GF-D8 (cell line): Measurements from ENCODE around the gene ADAM33.

Source experiments
- DNase-seq: peaks from one replicate; lab custom pipeline; 2025; lab: John Stamatoyannopoulos, UW

ADAM33 gene

DNA sequence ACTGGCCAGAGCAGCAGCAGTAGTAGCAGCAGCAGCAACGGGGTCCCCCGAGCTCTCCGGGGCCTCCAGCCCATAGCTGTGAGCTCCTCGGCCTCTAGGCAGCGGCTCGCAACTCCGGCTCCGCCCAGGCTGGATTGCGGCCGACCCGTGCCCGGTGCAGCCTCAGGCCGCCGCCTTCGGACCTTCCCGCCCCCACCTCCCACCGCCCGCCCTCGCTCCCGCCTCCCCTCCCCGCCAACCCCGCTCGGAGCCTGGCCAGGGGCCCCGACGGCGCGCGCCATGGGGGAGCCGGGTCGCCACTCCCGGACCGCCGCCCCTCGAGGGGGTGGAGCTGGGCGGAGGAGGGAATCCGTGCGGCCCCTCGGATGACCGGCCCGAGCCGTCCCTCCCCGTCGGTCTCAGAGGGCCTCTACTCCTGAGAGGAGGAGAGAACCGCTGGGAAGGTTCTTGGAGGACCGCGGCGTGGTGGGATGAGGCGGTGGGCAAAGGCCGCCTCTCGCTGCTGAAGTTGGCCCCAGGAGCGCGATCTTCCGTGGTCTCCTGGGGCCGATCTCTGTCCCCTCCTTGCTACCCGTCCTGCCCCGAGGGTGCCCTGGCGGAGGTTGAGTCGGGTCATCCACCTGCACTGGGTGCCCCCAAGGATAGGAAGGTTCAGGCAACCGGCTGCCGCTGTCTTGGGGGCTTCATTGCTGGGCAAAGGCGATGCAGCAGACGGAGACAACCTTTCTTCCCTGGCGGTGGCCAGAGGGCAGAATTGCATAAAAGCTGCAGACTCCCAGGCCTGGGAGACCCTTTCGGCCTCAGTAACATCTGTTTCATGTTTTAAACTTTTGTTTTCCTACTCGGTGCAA is at the start of gene ADAM33:
Gene ADAM33, minus strand, starts transcription at position 80 of the 851 bp plus-strand sequence. Its CDS starts 6 bp downstream, at position 74.
- no peak for DNase-seq

DNA sequence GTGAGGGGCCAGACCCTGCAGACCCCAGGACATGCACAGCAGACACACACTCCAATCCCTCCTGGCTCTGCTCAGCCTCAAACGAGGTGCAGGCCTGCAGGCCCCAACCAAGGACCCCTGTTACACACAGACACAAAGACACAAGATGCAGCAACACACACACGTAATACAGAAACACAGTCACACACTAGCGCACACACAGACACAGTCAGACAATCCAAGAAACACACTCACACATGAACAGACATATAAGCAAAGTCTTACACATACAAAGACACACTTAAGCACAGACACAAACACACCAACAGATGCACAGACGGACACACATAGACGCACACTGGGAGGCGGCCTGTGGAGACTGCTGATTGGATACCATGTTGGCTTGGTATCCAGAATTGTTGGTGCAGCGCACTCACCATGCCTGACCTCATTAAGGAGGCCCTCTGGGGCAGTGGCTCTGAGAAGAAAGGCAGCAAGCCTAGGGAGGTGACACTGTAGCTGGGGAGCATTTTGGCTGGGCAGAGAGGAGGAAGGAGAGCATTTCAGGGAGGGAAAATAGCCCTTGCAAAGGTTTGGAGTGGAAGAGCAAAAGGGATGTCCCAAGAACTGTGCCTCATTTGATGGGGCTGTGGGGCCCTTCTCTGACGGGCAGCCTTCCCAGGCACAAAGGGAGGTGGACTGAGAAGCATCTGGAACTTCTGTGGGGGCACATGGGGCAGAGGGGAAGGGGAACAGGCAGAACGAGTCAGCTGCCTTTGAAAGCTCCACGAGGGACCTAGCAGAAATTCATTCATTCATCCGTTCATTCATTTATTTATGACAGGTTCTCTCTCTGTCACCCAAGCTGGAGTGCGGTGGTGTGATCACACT is 49.2 kb upstream of the ADAM33 start:
- no peak for DNase-seq

DNA sequence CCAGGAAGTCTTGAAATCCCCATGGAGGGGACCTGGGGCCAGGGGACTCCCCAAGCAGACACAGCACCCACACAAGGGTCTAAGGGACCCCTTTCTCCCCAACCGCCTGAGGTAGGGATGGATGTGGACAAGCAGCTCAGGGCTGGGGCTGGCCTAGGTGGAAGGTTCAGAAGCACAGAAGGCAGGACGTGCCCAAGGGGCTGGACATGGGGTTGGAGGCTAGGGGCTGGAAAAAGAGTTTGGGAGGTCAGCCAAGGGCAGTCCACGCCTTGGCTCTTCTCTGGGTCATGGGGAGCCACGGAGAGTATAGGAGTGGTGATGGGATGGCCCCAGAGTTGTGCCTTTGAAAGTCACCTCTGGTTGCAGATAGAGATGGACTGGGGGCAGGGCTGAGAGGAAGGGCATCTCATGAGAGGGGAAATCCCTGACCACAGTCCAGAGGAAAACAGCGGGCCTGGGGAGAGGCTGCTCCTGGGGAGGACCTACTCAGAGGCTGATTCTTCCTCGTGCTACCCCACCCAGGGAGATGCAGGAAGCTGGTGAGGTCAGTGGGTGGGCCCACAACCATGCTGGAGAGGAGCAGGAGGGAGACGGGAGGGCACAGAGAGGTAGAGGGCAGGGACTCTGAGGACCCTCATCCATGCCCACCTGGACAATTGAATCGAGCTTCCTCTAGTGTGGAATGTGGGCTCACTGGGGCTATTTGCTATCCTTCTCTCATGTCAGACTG is 48.2 kb upstream of the ADAM33 start:
- DNase-seq = no peak

GRCh38 chr20:3729378-3729777 is 47.6 kb upstream of the ADAM33 start:
- no peak for DNase-seq

DNA sequence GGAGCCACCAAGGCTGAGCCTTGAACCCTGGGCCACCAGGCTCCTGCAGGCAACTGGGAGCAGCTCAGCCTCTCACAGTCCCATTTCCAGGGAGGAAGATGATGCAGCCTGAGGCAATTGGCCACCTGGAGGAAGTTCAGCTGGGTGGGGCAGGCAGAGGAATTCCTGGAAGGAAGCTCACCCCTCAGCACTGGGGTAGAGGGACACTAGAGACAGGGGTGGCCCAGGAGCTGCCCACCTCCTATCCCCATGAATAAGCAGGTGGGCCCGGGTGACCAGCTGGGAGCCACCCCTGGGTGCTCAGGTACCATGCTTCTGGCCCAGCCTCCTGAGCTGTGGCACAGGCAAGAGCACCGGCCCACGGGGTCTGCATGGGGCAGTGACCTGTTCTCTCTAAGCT is 47.1 kb upstream of the ADAM33 start:
- DNase-seq = no peak

GRCh38 chr20:3728354-3728753 is 46.5 kb upstream of the ADAM33 start:
- no peak for DNase-seq

DNA sequence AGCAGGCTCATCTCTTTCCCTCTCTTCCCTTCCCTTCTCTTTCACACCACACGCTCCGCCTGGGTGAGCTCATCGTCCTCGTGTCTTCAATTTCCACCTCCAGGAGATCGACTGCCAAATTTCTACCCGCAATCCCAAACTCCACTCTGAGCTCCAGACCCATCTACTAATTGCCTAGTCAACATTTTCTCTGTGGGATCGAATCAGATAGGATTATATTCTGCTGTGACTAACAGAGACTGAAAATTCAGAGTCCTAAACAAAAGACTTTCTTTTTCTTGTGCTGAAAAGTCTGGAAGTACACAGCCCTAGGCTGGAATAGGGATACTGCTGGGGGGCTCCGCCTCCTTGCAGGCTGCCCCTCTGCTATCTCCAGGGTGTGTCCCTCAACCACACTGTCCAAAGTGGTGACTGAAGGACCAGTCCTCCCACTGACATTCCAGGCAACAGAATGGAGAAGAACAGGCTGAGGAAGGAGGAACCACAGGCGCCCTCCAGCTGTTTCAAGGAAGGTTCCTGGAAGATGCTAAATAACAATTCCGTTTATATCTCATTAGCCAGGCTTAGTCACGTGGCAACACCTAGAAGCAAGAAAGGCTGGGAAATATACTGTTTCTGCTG is 45.7 kb upstream of the ADAM33 start:
- DNase-seq = no peak

DNA sequence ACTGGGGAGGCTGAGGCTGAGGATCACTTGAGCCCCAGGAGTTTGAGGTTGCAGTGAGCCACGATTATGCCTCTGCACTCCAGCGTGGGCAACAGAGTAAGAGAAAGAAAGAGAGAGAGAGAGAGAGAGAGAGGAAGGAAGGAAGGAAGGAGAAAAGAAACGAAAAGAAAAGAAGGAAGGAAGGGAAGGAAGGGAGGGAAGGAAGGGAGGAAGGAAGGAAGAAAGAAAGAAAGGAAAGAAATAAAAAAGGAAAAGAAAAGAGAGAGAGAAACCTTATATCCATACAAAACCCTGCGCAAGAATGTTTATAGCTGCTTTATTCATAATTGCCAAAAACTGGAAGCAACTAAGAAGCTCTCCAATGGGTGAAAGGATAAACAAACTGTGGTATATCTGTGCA is 42.5 kb upstream of the ADAM33 start:
- DNase-seq = no peak

DNA sequence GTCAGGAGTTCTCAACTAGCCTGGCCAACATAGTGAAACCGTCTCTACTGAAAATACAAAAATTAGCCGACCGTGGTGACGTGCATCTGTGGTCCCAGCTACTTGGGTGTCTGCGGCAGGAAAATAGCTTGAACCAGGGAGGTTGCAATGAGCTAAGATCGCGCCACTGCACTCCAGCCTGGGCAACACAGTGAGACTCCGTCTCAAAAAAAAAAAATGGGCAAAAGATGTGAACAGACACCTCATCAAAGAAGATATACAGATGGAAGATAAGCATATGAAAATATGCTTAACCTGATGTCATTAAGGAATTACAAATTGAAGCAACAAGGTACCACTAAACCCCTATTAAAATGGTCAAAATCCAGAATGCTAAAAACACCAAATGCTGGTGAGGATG is 41.5 kb upstream of the ADAM33 start:
- no peak for DNase-seq

GRCh38 chr20:3721912-3722311 is 40.1 kb upstream of the ADAM33 start:
- DNase-seq = no peak

DNA sequence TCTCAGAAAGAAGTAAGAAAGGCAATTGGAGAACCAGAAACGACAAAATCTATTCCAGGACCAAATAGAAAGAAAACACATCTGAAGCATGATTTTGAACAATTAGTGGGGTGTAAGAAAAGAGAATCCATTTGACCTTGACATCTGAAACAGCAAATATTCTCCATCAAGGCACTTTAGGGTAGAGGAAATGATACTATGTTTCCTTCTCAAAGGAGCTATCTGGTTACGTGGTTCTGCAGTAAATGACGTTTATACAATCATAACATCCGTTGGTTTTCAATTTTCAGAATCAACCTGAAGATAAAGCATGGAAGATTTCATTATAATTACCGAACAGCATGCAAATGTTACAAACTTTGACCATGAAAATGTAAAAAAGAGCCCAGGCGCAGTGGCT is 38.8 kb upstream of the ADAM33 start:
- no peak for DNase-seq

DNA sequence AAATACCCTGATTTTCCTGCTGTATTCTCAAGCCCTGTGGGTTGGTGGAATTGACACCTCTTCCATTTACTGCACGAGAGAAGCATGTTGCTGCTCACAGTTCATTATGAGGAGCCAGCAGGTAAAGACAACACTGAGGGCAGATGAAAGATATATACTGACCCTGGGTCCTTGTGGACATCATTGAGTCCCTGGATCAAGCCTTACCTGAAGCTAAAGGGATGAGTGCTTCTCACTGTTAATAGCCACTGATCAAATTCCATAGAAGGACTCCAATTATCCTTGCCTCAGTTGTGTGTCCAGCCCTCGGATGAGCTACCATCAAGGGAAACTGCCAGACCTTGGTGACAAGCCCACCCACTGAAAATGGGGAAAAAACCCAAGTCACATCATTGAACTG is 38.3 kb upstream of the ADAM33 start:
- no peak for DNase-seq

DNA sequence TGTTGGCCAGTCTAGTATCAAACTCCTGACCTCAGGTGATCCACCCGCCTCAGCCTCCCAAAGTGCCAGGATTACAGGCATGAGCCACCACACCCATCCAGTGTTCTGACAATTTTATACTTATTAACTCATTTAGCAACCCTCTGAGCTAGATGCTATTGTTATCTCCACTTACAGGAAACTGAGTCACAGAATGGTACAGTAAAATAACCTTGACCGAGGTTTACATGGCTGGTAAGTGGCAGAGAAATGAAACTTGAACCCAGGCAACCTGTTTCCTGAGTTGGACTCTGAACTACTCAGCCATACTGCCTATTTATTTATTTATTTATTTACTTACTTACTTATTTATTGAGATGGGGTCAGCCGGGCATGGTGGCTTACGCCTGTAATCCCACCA is 37.2 kb upstream of the ADAM33 start:
- DNase-seq = no peak

GRCh38 chr20:3716195-3716834 is 34.5 kb upstream of the ADAM33 start:
- DNase-seq = no peak

DNA sequence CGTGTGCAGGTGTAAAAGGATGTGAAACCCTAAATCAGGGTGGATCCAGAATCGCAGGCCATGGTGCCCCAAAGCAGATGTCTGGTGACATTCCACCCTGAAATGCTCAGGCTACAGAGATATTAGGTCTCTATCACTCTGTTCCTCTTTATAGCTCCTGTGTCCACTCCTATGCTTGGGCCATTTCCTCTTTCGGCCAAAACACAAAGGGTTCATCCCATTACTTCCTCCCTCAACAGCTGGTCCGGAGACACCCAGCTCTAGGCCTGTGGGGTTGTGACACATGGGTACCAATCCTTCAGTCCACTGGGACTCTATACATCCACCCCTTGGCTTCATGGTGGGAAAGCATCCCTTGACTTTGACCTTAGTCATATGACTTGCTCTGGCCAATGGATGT is 32.3 kb upstream of the ADAM33 start:
- DNase-seq = no peak

GRCh38 chr20:3712279-3712873 is 30.6 kb upstream of the ADAM33 start, which contains the start of gene SIGLEC1:
Gene SIGLEC1, minus strand, starts transcription at chr20:3712600. Its CDS starts 5,472 bp downstream, at chr20:3707128.
- DNase-seq = peak; percentile 35

DNA sequence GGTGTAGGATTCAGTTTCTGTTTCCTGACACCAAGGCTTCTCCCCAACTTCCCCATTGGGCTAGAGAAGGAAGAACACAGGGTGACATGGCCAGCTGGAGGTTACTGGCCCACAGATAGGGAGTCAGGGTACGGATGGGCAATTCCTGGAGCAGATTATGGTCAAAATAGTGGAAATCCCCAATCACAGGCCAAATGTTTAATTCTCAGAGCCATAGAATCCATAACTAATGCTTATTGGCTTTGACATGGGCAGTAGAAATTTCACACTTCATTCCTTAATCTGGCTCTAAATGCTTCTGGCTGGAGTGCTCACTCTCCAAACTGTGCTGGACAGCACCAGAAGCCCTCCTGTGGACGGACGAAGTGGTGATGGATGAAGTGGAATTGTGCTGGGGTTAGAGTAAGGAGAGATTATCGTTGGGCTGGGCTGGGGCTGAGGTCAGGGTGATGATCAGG is 29.7 kb upstream of the ADAM33 start:
- DNase-seq = no peak

DNA sequence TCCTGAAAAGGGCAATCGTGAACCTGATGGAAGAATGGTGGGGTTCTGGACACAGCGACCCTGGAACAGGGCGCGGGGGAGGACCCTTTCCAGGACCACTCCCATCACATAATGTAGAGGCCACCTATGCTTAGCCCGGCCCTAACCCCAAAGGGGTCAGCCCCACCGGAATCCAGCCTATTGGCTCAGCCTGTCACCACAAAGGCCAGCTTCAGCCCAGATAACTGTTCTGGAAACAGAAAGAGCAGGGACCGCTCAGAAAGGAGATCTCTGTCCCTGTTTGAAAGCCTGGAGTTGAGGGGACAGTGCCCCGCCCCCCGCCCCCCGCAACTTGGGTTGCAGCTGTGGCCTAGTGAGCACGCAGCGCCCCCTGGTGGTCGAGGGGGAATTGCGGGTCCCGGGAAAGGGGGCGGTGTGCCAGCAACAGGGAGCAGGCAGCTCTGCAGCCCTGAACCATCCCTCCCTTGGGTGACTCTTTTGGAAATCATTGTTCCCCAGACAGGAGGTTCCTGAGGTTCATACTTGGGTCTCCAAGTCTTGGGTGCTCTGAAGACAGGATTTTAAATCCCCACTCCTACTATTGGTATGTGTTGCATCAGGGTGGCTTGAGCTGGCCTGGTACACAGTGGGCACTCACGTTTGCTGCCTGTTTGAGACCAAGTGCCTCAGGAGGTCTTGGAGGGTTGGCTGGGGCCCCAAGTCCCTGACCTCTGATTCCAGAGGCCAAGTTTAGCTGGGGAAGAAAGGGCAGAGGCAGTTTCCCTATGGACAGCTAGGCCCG is 29.1 kb upstream of the ADAM33 start:
- DNase-seq = no peak

DNA sequence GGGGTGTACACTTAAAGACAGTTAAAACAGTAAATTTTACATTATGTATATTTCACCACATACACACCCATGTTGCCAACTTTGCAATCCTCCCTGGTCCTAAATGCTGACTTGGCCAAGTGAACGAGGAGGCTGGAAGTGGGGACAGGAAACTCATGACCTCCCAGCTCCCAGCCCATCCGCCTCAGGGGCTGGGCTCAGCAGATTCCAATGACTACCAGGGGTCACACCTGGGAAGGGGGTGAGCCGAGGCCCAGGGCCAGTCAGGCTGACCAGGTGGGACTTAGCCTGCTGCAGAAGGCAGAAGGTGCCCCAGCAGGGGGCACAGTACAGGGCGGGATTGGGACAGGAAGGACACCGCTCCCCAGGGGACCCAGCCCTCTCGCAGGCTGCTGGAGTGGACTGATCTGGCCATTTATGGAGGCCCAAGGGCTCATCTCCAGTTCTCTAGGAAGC is 28.2 kb upstream of the ADAM33 start:
- no peak for DNase-seq

GRCh38 chr20:3707508-3707899 is 25.7 kb upstream of the ADAM33 start:
- DNase-seq = no peak
